Astrocyte (in vitro differentiated cells and primary cell): ENCODE results near the gene SLC22A5. TPM values are rescaled to one million over a fixed set of nuclear protein-coding genes. Genes with fewer than 3 reads are reported as not detected.

Experiments
- DNase-seq: peaks from one replicate; pipeline ENCODE4 v3.0.0-alpha.2; 2010; ENCODE audit warnings: low read depth
- FAIRE-seq: peaks from 2 replicates; lab custom pipeline; 2011; peaks lifted over from hg19 to GRCh38; lab: Jason Lieb, UNC
- H2AFZ ChIP-seq: 2 replicates; pipeline ENCODE4 v1.6.0; 2012; ENCODE audit warnings: low read depth, low read length, inconsistent platforms
- H3K27ac ChIP-seq: 2 replicates; pipeline ENCODE4 v1.5.1; 2011; ENCODE audit warnings: low read depth, low read length, inconsistent platforms
- H3K27me3 ChIP-seq: 2 replicates; pipeline ENCODE4 v1.6.0; 2011; ENCODE audit warnings: low read length, inconsistent platforms; ENCODE audit not compliant: insufficient read depth
- H3K36me3 ChIP-seq: 2 replicates; pipeline ENCODE4 v1.5.1; 2011; ENCODE audit warnings: low read length, inconsistent platforms; ENCODE audit not compliant: insufficient read depth
- H3K4me1 ChIP-seq: 2 replicates; pipeline ENCODE4 v1.5.1; 2011; ENCODE audit warnings: low read length, inconsistent platforms; ENCODE audit not compliant: insufficient read depth
- H3K4me2 ChIP-seq: 2 replicates; pipeline ENCODE4 v1.6.0; 2012; ENCODE audit warnings: low read length, inconsistent platforms
- H3K4me3 ChIP-seq: 2 replicates; pipeline ENCODE4 v1.5.1; 2011; ENCODE audit warnings: low read depth, mild to moderate bottlenecking, low read length, inconsistent platforms; ENCODE audit not compliant: insufficient read depth
- H3K79me2 ChIP-seq: 2 replicates; pipeline ENCODE4 v1.6.0; 2012; ENCODE audit warnings: mild to moderate bottlenecking, low read length, inconsistent platforms; ENCODE audit not compliant: insufficient read depth
- H3K9ac ChIP-seq: 2 replicates; pipeline ENCODE4 v1.6.0; 2012; ENCODE audit warnings: mild to moderate bottlenecking, low read length, inconsistent platforms
- H3K9me3 ChIP-seq: 2 replicates; pipeline ENCODE4 v1.5.1; 2012; ENCODE audit warnings: low read depth, mild to moderate bottlenecking, low read length, inconsistent platforms; ENCODE audit not compliant: insufficient read depth
- H4K20me1 ChIP-seq: 2 replicates; pipeline ENCODE4 v1.6.0; 2012; ENCODE audit warnings: low read length, inconsistent platforms; ENCODE audit not compliant: insufficient read depth
- H3K27ac Mint-ChIP-seq: one replicate; pipeline ENCODE4 v1.8.0; 2021; ENCODE audit warnings: mild to moderate bottlenecking, mixed read lengths; ENCODE audit not compliant: unreplicated experiment
- H3K27me3 Mint-ChIP-seq: one replicate; pipeline ENCODE4 v1.8.0; 2021; ENCODE audit warnings: low read depth, mixed read lengths; ENCODE audit not compliant: unreplicated experiment
- H3K36me3 Mint-ChIP-seq: one replicate; pipeline ENCODE4 v1.8.0; 2021; ENCODE audit warnings: low read depth, mixed read lengths; ENCODE audit not compliant: unreplicated experiment
- H3K4me1 Mint-ChIP-seq: one replicate; pipeline ENCODE4 v1.8.0; 2021; ENCODE audit warnings: low read depth, mixed read lengths; ENCODE audit not compliant: unreplicated experiment
- H3K4me3 Mint-ChIP-seq: one replicate; pipeline ENCODE4 v1.8.0; 2021; ENCODE audit warnings: mild to moderate bottlenecking, moderate library complexity, mixed read lengths; ENCODE audit not compliant: unreplicated experiment
- H3K9me3 Mint-ChIP-seq: one replicate; pipeline ENCODE4 v1.8.0; 2021; ENCODE audit warnings: mild to moderate bottlenecking, mixed read lengths; ENCODE audit not compliant: unreplicated experiment
- EZH2 ChIP-seq: IDR thresholded peaks from 2 replicates; pipeline ENCODE4 v1.6.1; 2012; ENCODE audit warnings: mild to moderate bottlenecking, low read length, inconsistent platforms; ENCODE audit not compliant: insufficient read depth
- total RNA-seq: library from RNA; stranded (reverse); gene quantifications from 2 replicates; pipeline ENCODE4 v1.2.1, GENCODE V29; 2021
- TF ChIP-seq, protein P1 (sequence below): IDR thresholded peaks from 2 replicates; pipeline ENCODE4 v1.5.1; 2011; ENCODE audit warnings: low read depth, mild to moderate bottlenecking, inconsistent platforms, low read length, moderate library complexity; ENCODE audit not compliant: insufficient read depth

SLC22A5 gene
- total RNA-seq, 1 donor from 2014 or later = 8.3 TPM

DNA sequence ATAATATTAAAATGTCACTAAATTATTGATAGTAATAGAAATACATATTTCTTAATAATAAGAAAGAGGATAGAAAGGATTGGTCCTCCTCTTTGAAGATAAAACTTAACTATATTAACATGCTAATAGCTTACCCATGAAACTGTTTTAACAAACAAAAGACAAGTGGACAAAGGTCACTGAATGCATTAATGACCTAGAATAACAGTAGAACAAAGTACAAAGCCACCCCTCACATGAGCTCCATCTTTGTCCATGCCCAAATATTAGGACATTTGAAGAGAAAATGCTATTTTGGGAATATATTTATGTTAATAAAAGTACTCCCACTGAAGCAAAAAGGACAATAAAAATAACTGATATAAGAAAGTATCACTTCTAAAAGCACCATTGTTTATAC is 34.1 kb upstream of the SLC22A5 start:
- no peak for TF ChIP-seq EZH2
- TF ChIP-seq, protein P1, sequence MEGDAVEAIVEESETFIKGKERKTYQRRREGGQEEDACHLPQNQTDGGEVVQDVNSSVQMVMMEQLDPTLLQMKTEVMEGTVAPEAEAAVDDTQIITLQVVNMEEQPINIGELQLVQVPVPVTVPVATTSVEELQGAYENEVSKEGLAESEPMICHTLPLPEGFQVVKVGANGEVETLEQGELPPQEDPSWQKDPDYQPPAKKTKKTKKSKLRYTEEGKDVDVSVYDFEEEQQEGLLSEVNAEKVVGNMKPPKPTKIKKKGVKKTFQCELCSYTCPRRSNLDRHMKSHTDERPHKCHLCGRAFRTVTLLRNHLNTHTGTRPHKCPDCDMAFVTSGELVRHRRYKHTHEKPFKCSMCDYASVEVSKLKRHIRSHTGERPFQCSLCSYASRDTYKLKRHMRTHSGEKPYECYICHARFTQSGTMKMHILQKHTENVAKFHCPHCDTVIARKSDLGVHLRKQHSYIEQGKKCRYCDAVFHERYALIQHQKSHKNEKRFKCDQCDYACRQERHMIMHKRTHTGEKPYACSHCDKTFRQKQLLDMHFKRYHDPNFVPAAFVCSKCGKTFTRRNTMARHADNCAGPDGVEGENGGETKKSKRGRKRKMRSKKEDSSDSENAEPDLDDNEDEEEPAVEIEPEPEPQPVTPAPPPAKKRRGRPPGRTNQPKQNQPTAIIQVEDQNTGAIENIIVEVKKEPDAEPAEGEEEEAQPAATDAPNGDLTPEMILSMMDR = no peak
- peaks cover 11% of the 10 kb centered on the region for H3K36me3 Mint-ChIP-seq
- FAIRE-seq (no peak), DNase-seq (no peak)
- Histone ChIP-seq H3K4me3 (no peak overlapping the region), H3K27me3 (no peaks in the 10 kb centered on the region), H3K4me2 (no peak overlapping the region), H3K36me3 (peaks cover 5% of the 10 kb centered on the region), H3K9me3 (no peaks in the 10 kb centered on the region), H3K9ac (no peak overlapping the region), H2AFZ (no peak overlapping the region), H4K20me1 (no peaks in the 10 kb centered on the region), H3K27ac (no peak overlapping the region), H3K79me2 (no peaks in the 10 kb centered on the region), H3K4me1 (no peaks in the 10 kb centered on the region)
- H3K9me3 Mint-ChIP-seq = peaks cover 2% of the 10 kb centered on the region
- H3K4me3 Mint-ChIP-seq = no peak overlapping the region
- H3K27ac Mint-ChIP-seq = no peak overlapping the region
- H3K27me3 Mint-ChIP-seq = peaks cover 2% of the 10 kb centered on the region
- no peaks in the 10 kb centered on the region for H3K4me1 Mint-ChIP-seq

DNA sequence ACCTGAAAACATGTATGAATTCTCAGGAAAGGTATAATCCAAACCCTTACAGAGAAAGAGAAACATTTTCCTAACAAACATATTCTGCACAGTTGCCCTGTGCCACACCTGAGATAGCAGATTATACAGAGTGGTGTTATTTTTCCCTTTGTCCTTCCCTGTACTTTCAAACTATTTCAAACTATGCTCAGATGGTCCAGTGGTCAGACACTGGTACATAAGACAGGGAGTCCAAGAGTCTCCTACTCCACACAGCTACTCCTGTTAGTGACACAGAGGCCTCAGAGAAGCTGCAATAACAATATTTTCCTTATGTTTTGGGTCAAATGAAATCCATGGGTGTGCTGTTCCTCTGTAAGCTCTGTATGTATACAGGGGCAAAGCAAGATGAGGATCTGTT is 30.0 kb upstream of the SLC22A5 start:
- H3K27me3 Mint-ChIP-seq = no peaks in the 10 kb centered on the region
- no peak for FAIRE-seq
- Histone ChIP-seq H3K36me3 (peaks cover 5% of the 10 kb centered on the region), H4K20me1 (no peaks in the 10 kb centered on the region), H3K9ac (no peak overlapping the region), H3K27ac (no peak overlapping the region), H3K4me2 (no peak overlapping the region), H3K27me3 (no peaks in the 10 kb centered on the region), H3K9me3 (no peaks in the 10 kb centered on the region), H2AFZ (no peak overlapping the region), H3K4me1 (no peaks in the 10 kb centered on the region), H3K4me3 (no peak overlapping the region), H3K79me2 (no peaks in the 10 kb centered on the region)
- peaks cover 4% of the 10 kb centered on the region for H3K9me3 Mint-ChIP-seq
- no peaks in the 10 kb centered on the region for H3K4me1 Mint-ChIP-seq
- H3K36me3 Mint-ChIP-seq = peaks cover 19% of the 10 kb centered on the region
- H3K4me3 Mint-ChIP-seq = no peak overlapping the region
- H3K27ac Mint-ChIP-seq = no peak overlapping the region
- no peak for DNase-seq
- TF ChIP-seq EZH2 = no peak
- TF ChIP-seq, protein P1 = no peak

DNA sequence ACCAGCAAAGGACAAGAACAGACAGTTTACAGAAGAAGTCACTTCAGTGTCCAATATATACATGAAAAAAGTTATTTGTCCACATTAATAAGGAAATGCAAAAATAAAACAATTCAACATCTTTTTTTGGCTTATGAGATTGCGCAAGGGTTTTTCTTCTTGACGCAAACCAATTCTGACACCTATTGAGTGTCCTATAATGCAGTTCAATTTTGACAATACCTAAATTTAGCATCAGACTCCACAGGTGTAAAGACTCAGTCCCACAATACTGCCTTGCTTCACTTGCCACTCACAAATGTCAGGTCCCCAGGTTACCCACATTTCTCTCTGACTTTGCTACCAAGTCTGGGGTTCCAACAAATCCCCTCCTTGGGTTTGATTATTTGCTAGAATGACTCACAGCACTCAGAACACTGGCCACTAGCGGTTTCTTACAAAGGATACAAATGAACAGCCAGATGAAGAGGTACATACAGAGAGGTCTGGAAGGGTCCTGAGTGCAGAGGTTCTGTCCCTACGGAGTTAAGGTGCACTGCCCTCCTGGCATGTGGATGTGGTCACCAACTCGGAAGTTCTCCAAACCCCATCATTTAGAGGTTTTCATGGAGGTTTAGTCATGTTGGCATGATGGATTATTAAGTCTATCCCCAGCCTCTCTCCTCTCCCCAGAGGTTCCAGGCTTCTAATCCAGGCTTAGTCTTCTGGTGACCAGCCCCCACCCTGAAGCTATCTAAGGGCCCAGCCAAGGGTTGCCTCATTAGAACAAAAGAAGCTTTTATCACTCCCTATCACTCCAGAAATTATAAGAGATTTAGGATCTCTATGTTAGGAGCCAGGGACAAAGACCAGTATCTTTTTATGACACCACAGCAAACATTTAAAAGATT is 27.0 kb upstream of the SLC22A5 start:
- H3K79me2 ChIP-seq = no peaks in the 10 kb centered on the region
- H3K4me2 ChIP-seq = no peak overlapping the region
- Mint-ChIP-seq H3K4me1 (no peaks in the 10 kb centered on the region), H3K27me3 (no peaks in the 10 kb centered on the region), H3K9me3 (peaks cover 9% of the 10 kb centered on the region), H3K36me3 (peaks cover 26% of the 10 kb centered on the region), H3K27ac (no peak overlapping the region), H3K4me3 (no peak overlapping the region)
- H4K20me1 ChIP-seq = no peaks in the 10 kb centered on the region
- no peak overlapping the region for H3K4me3 ChIP-seq
- H3K27ac ChIP-seq = no peak overlapping the region
- no peaks in the 10 kb centered on the region for H3K27me3 ChIP-seq
- FAIRE-seq (no peak), DNase-seq (no peak)
- H3K9me3 ChIP-seq = no peaks in the 10 kb centered on the region
- no peak for TF ChIP-seq EZH2
- TF ChIP-seq, protein P1 = no peak
- no peaks in the 10 kb centered on the region for H3K4me1 ChIP-seq
- H3K9ac ChIP-seq = no peak overlapping the region
- peaks cover 5% of the 10 kb centered on the region for H3K36me3 ChIP-seq
- no peak overlapping the region for H2AFZ ChIP-seq
